Stimulated activated CD4-positive, alpha-beta T cell treated with anti-CD3 and anti-CD28 coated beads, Interleukin-1b, Interleukin-23, amount 100 ng/mL, for 4 hours (primary cell): ENCODE data around the gene LRRC36.
"Not testable (repeated sequence)": the region's sequence is repeated elsewhere in the genome, so short reads cannot be mapped to it uniquely, and the experiment has no call there.

Experiments used
- DNase-seq, 2 donors: peaks; one replicate each; pipeline ENCODE4 v3.0.0-alpha.2; 2020; ENCODE audit warnings: low read depth in 2 of 2

LRRC36 gene

GRCh38 chr16:67346341-67346740 is 19.7 kb downstream of the LRRC36 start:
- no peak for DNase-seq

- DNase-seq = no peak
Measured at GRCh38 chr16:67349172-67349571, 22.6 kb downstream of the LRRC36 start.

GRCh38 chr16:67350324-67350723 is 23.7 kb downstream of the LRRC36 start:
- no peak for DNase-seq

GRCh38 chr16:67352463-67352862 is 25.8 kb downstream of the LRRC36 start:
- not testable (repeated sequence) for DNase-seq

- DNase-seq = no peak
Measured at GRCh38 chr16:67356396-67356795, 29.8 kb downstream of the LRRC36 start.

- DNase-seq = no peak
Measured at GRCh38 chr16:67357561-67357960, 30.9 kb downstream of the LRRC36 start.

- DNase-seq = not testable (repeated sequence)
Measured at GRCh38 chr16:67359540-67360269, 33.1 kb downstream of the LRRC36 start.

- DNase-seq = no peak
Measured at GRCh38 chr16:67361038-67361437, 34.4 kb downstream of the LRRC36 start.

- no peak for DNase-seq
Measured at GRCh38 chr16:67364600-67365235, 38.1 kb downstream of the LRRC36 start.

GRCh38 chr16:67370661-67371060 is 44.0 kb downstream of the LRRC36 start:
- no peak for DNase-seq

- DNase-seq = no peak
Measured at GRCh38 chr16:67372664-67373063, 46.0 kb downstream of the LRRC36 start.

GRCh38 chr16:67376012-67376411 is 49.4 kb downstream of the LRRC36 start:
- not testable (repeated sequence) for DNase-seq

- DNase-seq = no peak
Measured at GRCh38 chr16:67378642-67379041, 52.0 kb downstream of the LRRC36 start.

GRCh38 chr16:67383284-67383683 is 56.7 kb downstream of the LRRC36 start:
- DNase-seq = no peak

GRCh38 chr16:67384778-67385510 is 58.3 kb downstream of the LRRC36 start:
- DNase-seq = no peak

- no peak for DNase-seq
Measured at GRCh38 chr16:67386861-67387455, 60.3 kb downstream of the LRRC36 start.

GRCh38 chr16:67387479-67388079 is 61.0 kb downstream of the LRRC36 start:
- DNase-seq = no peak

GRCh38 chr16:67388191-67388590 is 61.6 kb downstream of the LRRC36 start:
- DNase-seq = no peak

- DNase-seq = no peak
Measured at GRCh38 chr16:67388591-67388990, 62.0 kb downstream of the LRRC36 start.

- no peak for DNase-seq
Measured at GRCh38 chr16:67389911-67390815, 63.5 kb downstream of the LRRC36 start.
